Parathyroid adenoma (tissue), 2 donors: ENCODE data around the gene PTGIR.

ENCODE experiments used
- H2AFZ ChIP-seq: fragments of 300-600 bp; sonication (generic); one replicate; pipeline ENCODE4 v1.7.0; 2017; ENCODE audit warnings: antibody characterized with exemption, mild to moderate bottlenecking
- H3K27ac ChIP-seq: fragments of 300-600 bp; sonication (generic); one replicate; pipeline ENCODE4 v1.7.0; 2017
- H3K27me3 ChIP-seq: fragments of 300-600 bp; sonication (generic); one replicate; pipeline ENCODE4 v1.7.0; 2017; ENCODE audit warnings: low read length; ENCODE audit not compliant: control insufficient read depth, insufficient read depth
- H3K36me3 ChIP-seq: fragments of 300-600 bp; sonication (generic); one replicate; pipeline ENCODE4 v1.7.0; 2017; ENCODE audit warnings: low read length; ENCODE audit not compliant: control insufficient read depth, insufficient read depth
- H3K4me1 ChIP-seq: fragments of 300-600 bp; sonication (generic); one replicate; pipeline ENCODE4 v1.7.0; 2017; ENCODE audit warnings: control low read depth
- H3K4me2 ChIP-seq: fragments of 300-600 bp; sonication (generic); one replicate; pipeline ENCODE4 v1.7.0; 2017; ENCODE audit warnings: low read length
- H3K4me3 ChIP-seq: fragments of 300-600 bp; sonication (generic); one replicate; pipeline ENCODE4 v1.7.0; 2017; ENCODE audit warnings: low read depth, low read length
- H3K79me2 ChIP-seq: fragments of 300-600 bp; sonication (generic); one replicate; pipeline ENCODE4 v1.7.0; 2017; ENCODE audit warnings: control low read depth
- H3K9ac ChIP-seq: fragments of 300-600 bp; sonication (generic); one replicate; pipeline ENCODE4 v1.7.0; 2017; ENCODE audit warnings: mild to moderate bottlenecking
- H3K9me3 ChIP-seq: fragments of 300-600 bp; sonication (generic); one replicate; pipeline ENCODE4 v1.7.0; 2017; ENCODE audit warnings: low read length; ENCODE audit not compliant: control insufficient read depth
- CTCF ChIP-seq: fragments of 300-600 bp; sonication (generic); IDR thresholded peaks from one replicate; pipeline ENCODE4 v1.7.0; 2017; ENCODE audit warnings: antibody characterized with exemption, mild to moderate bottlenecking
- donor health status: primary hyperparathyroidism.

PTGIR gene

GRCh38 chr19:46602392-46603194 is 22.3 kb downstream of the PTGIR start:
- Histone ChIP-seq H3K4me1 (peaks cover 16% of the 10 kb centered on the region), H3K9me3 (no peaks in the 10 kb centered on the region), H3K4me3 (peak overlapping the region; percentile 98), H3K4me2 (peak overlapping the region; percentile 98), H3K27me3 (no peaks in the 10 kb centered on the region), H3K27ac (peak overlapping the region; percentile 100), H3K36me3 (no peaks in the 10 kb centered on the region), H3K9ac (no peak overlapping the region), H2AFZ (peak overlapping the region; percentile 47), H3K79me2 (peaks cover 21% of the 10 kb centered on the region)
- no peak for TF ChIP-seq CTCF

GRCh38 chr19:46601318-46602224 is 23.3 kb downstream of the PTGIR start, which contains the start of gene CALM3:
Gene CALM3 (plus strand): TSS chr19:46601330. CDS start chr19:46601435, 105 bp downstream.
- no peak for TF ChIP-seq CTCF

GRCh38 chr19:46600384-46601317 is 24.2 kb downstream of the PTGIR start:
- Histone ChIP-seq H3K4me3 (peak overlapping the region; percentile 98), H3K27ac (peak overlapping the region; percentile 100), H3K4me1 (peaks cover 16% of the 10 kb centered on the region), H3K36me3 (no peaks in the 10 kb centered on the region), H2AFZ (peak overlapping the region; percentile 100), H3K9me3 (no peaks in the 10 kb centered on the region), H3K9ac (peak overlapping the region; percentile 90), H3K4me2 (peak overlapping the region; percentile 73), H3K27me3 (no peaks in the 10 kb centered on the region), H3K79me2 (peaks cover 21% of the 10 kb centered on the region)
- no peak for TF ChIP-seq CTCF

More at GRCh38 chr19:46601318-46602224, 23.3 kb downstream of the PTGIR start, which contains the start of gene CALM3:
- no peaks in the 10 kb centered on the region for H3K27me3 ChIP-seq
- peak within 1 kb of the TSS; percentile 100 for H2AFZ ChIP-seq
- peak within 1 kb of the TSS; percentile 98 for H3K4me2 ChIP-seq
- H3K4me3 ChIP-seq = peak within 1 kb of the TSS; percentile 98
- H3K27ac ChIP-seq = peak within 1 kb of the TSS; percentile 100
- no peaks in the 10 kb centered on the region for H3K9me3 ChIP-seq
- H3K36me3 ChIP-seq = no peaks in the 10 kb centered on the region
- H3K9ac ChIP-seq = peak within 1 kb of the TSS; percentile 94
- H3K4me1 ChIP-seq = peaks cover 16% of the 10 kb centered on the region
- peaks cover 21% of the 10 kb centered on the region for H3K79me2 ChIP-seq

- Histone ChIP-seq H3K4me2 (peak overlapping the region; percentile 73), H3K9me3 (no peaks in the 10 kb centered on the region), H2AFZ (peak overlapping the region; percentile 100), H3K27me3 (no peaks in the 10 kb centered on the region), H3K9ac (peak overlapping the region; percentile 90), H3K4me1 (peaks cover 16% of the 10 kb centered on the region), H3K79me2 (peaks cover 21% of the 10 kb centered on the region), H3K36me3 (no peaks in the 10 kb centered on the region), H3K27ac (peak overlapping the region; percentile 100), H3K4me3 (peak overlapping the region; percentile 98)
- TF ChIP-seq CTCF = no peak
Measured at GRCh38 chr19:46599716-46600373, 25.0 kb downstream of the PTGIR start.
